GM20431 (cell line): ENCODE results near the gene MRPS15.

ENCODE experiments used
- in situ Hi-C: fragments of 300-500 bp; cut with MseI, MboI; formaldehyde crosslinking; loops from one replicate; pipeline ENCODE4 v1.15.0; 2020; ENCODE audit warnings: low sequenced_read_pairs; ENCODE audit not compliant: unreplicated experiment

MRPS15 gene

DNA sequence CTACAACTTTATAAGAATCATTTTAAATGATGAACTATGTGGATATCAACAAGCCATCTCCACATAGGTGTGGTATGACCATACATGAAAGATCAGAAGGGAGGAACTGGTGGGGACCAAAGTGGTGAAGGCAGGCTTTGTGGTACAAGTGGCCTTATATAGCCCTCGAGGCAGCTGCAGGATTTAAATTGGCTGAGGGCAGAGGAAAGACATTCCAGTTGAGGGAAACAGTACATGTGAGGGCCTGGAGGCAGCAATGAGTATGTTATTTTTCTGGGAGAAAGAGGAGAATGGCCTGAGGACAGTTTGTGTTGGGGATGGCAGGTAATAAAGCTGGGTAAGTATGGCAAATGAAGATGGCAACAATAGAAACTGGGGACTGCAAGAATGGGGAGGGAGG is 31.1 kb downstream of the MRPS15 start:
- in situ Hi-C loops: no loop called here

DNA sequence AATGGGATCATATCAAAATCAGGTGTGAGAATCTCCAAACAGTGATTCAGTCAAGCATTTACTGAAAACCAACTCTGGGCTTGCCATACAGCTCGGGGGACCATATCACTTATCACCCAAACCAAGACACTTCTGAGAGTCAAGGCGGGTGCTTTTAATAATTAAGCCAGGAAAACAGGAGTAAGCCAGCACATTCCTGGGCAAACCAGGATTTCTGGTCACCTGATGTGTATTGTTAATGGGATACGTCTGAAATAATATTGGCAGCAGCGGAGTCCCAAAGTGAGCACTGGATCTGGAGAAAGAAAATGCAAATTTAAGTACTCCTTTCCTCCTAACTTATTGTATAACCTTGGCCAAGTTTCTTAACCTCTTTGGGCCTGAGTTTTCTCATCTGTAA is 31.6 kb downstream of the MRPS15 start:
- in situ Hi-C loops: no loop called here

- in situ Hi-C loops: loop anchor here (10.0 kb wide), 1 partner anchor 81 kb away; no protein-coding TSS in a partner anchor
Measured at GRCh38 chr1:36425791-36426190, 38.4 kb downstream of the MRPS15 start.

- in situ Hi-C loops: loop anchor here (10.0 kb wide), 1 partner anchor 77 kb away; no protein-coding TSS in a partner anchor
Measured at GRCh38 chr1:36421649-36422048, 42.5 kb downstream of the MRPS15 start.

- in situ Hi-C loops: loop anchor here (10.0 kb wide), 1 partner anchor 76 kb away; no protein-coding TSS in a partner anchor
Measured at GRCh38 chr1:36420836-36421317, 43.3 kb downstream of the MRPS15 start.

DNA sequence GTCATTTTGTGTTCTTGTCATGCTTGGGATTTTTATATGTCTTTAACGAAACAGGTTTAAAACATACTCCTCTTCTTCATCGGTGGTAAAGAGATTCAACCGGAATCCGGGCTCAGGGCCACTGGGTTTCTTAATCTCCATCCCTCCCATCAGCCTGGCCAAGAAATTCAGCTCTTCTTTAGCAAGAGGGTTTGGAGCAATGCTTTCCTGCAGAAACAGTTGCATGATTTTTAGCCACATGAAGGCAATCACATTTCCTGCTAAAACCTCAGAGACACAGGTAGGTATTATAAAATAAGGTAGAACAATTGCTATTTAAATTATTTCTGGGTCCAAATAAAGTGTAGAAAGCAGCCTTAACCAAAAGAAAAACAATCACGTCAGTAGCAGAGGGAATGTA is 43.8 kb downstream of the MRPS15 start:
- in situ Hi-C loops: loop anchor here (10.0 kb wide), 1 partner anchor 76 kb away; no protein-coding TSS in a partner anchor

DNA sequence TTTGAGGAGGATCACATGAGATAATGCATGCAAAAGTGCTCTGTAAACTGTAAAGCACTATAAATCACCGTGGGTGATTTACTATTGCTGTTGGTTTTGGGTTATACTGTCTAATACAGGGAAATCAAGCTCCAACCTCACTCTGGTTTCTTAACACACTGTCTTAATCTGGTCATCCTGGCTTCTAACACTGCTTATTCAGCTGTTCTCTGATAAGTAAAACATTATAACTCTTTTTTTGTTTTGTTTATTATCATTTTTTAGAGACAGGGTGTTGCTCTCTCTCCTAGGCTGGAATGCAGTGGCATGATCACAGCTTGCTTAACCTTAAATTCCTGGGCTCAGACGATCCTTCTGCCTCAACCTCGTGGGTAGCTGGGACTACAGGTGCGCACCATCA is 44.6 kb downstream of the MRPS15 start:
- in situ Hi-C loops: no loop called here

- in situ Hi-C loops: no loop called here
Measured at GRCh38 chr1:36419140-36419539, 45.0 kb downstream of the MRPS15 start.

- in situ Hi-C loops: no loop called here
Measured at GRCh38 chr1:36417931-36418330, 46.3 kb downstream of the MRPS15 start.

- in situ Hi-C loops: no loop called here
Measured at GRCh38 chr1:36415661-36416326, 48.4 kb downstream of the MRPS15 start.

GRCh38 chr1:36414384-36414783 is 49.8 kb downstream of the MRPS15 start:
- in situ Hi-C loops: no loop called here

DNA sequence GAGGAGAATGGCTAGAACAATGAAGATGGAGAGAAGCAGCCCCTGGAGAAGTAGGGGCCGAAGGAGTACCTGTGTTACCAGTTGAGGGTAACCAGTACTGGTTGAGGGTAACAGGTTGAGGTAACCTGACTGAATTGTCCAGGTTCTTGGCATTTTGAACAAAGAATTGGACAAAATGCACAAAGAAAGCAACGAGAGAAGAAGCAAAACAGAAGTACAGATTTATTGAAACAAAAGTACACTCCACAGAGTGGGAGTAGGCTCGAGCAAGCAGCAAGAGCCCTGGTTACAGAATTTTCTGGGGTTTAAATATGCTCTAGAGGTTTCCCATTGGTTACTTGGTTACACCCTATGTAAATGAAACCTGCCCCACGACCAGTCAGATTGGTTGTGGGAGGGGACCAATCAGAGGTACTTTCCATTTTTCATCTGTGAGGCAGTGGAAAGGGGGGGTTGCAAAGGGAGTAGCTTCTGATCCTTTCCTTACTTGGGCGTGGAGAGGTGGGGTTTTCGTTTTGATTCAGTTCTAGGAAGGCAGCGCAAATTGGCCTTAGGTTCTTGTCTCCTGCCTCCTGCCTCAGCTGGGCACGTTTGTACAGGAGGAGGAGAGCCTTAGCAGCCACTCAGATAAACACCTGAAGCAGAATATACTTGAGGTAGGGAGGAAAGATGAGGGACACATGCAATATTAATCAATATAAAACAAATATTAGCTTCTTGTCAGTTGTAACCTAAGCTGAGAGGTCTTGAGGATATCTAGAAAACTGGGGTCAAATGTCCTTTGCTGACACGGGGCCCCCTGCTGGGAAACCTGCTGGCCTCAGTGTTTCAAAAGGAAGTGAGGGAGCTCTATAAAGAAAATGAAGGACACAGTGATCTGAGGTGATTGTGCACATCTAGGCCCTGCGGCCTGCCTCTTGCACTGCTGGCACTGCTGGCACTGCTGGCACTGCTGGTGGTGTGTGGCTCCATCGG is 52.2 kb downstream of the MRPS15 start:
- in situ Hi-C loops: no loop called here

DNA sequence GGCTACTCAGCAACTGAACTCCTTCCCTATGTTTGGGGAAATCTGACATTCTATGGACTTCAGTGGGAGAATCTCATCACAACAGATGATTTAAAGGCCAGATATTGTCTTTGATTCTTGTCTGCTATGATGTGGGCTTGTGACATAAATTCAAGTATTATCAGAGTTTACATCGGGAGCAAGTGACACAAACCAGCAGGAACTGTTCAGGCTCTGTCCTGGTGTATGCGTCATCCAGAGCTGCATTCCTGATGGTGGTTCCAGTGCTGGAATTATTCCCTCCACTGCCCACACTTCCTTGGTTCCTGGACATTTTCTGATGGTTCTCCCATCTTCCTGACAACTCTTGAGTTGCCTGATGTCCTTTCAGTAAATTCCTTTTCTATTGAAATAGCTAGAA is 55.7 kb downstream of the MRPS15 start:
- in situ Hi-C loops: no loop called here

- in situ Hi-C loops: no loop called here
Measured at GRCh38 chr1:36406440-36406839, 57.7 kb downstream of the MRPS15 start.
